Tongue (tissue), 2 donors: ENCODE data around the gene WDTC1. TPM values are rescaled to one million over a fixed set of nuclear protein-coding genes. Genes with fewer than 3 reads are reported as not detected.

Source experiments
- DNase-seq: peaks from one replicate; pipeline ENCODE4 v3.0.0-alpha.2; 2015
- total RNA-seq: library from RNA; depleted of rRNA; stranded (reverse); fragments of >200 nt; gene quantifications from one replicate; pipeline ENCODE4 v1.2.3, GENCODE V29; 2014

WDTC1 gene
- total RNA-seq, 1 donor from 2014 or later = 36.0 TPM

GRCh38 chr1:27301582-27302199, 67.3 kb downstream of the WDTC1 start:
- DNase-seq = no peak

GRCh38 chr1:27302612-27303011, 68.2 kb downstream of the WDTC1 start:
- no peak for DNase-seq

GRCh38 chr1:27303509-27303908, 69.1 kb downstream of the WDTC1 start:
- no peak for DNase-seq

- no peak for DNase-seq
These were observed 71.6 kb downstream of the WDTC1 start for GRCh38 chr1:27306071-27306470.

GRCh38 chr1:27306892-27307761, 72.7 kb downstream of the WDTC1 start:
- peak; percentile 73 for DNase-seq

- peak; percentile 46 for DNase-seq
These were observed 73.6 kb downstream of the WDTC1 start for GRCh38 chr1:27307874-27308598.

GRCh38 chr1:27314169-27314568, 79.7 kb downstream of the WDTC1 start:
- no peak for DNase-seq

GRCh38 chr1:27314737-27315136, 80.3 kb downstream of the WDTC1 start:
- no peak for DNase-seq

- no peak for DNase-seq
These were observed 82.4 kb downstream of the WDTC1 start for GRCh38 chr1:27316860-27317259.

GRCh38 chr1:27318136-27318535, 83.7 kb downstream of the WDTC1 start:
- no peak for DNase-seq

GRCh38 chr1:27318596-27318995, 84.2 kb downstream of the WDTC1 start:
- peak; percentile 67 for DNase-seq

- peak; percentile 98 for DNase-seq
These were observed 87.6 kb downstream of the WDTC1 start, which contains the start of gene TMEM222 for GRCh38 chr1:27321813-27322568. Gene TMEM222, plus strand, starts transcription at chr1:27322163. Its CDS starts 35 bp downstream, at chr1:27322198.

- DNase-seq = no peak
These were observed 88.3 kb downstream of the WDTC1 start for GRCh38 chr1:27322569-27323240.

- DNase-seq = no peak
These were observed 90.9 kb downstream of the WDTC1 start for GRCh38 chr1:27325286-27325685.

- DNase-seq = no peak
These were observed 93.5 kb downstream of the WDTC1 start for GRCh38 chr1:27327964-27328363.

- DNase-seq = no peak
These were observed 96.4 kb downstream of the WDTC1 start for GRCh38 chr1:27330786-27331185.

- no peak for DNase-seq
These were observed 97.0 kb downstream of the WDTC1 start for GRCh38 chr1:27331426-27331825.

GRCh38 chr1:27331922-27332321, 97.5 kb downstream of the WDTC1 start:
- no peak for DNase-seq

- DNase-seq = peak; percentile 53
These were observed 98.3 kb downstream of the WDTC1 start for GRCh38 chr1:27332536-27333281.

GRCh38 chr1:27333717-27334279, 99.4 kb downstream of the WDTC1 start:
- DNase-seq = no peak
